K562 (cell line): ENCODE measurements around the gene GREB1. TPM values are rescaled to one million over a fixed set of nuclear protein-coding genes. Genes with fewer than 3 reads are reported as not detected.

Experiments used
- ATF7 ChIP-seq: fragments of 450-650 bp; IDR thresholded peaks from 2 replicates; pipeline ENCODE4 v1.7.1; 2014; ENCODE audit warnings: mild to moderate bottlenecking, moderate library complexity
- CEBPB ChIP-seq: fragments of 450-650 bp; IDR thresholded peaks from 2 replicates; pipeline ENCODE4 v1.6.1; 2016; ENCODE audit warnings: missing genetic modification characterization, missing compliant biosample characterization
- EP400 ChIP-seq: fragments of 450-650 bp; IDR thresholded peaks from 2 replicates; pipeline ENCODE4 v1.6.1; 2017; ENCODE audit warnings: antibody characterized with exemption, mild to moderate bottlenecking, moderate library complexity
- ETS2 ChIP-seq: IDR thresholded peaks from 2 replicates; pipeline ENCODE4 v1.6.1; 2016; ENCODE audit warnings: borderline replicate concordance, missing genetic modification characterization, mild to moderate bottlenecking, moderate library complexity, missing compliant biosample characterization; ENCODE audit not compliant: poor library complexity, severe bottlenecking
- GTF2E2 ChIP-seq: fragments of 200-800 bp; sonication (Bioruptor generic); IDR thresholded peaks from 2 replicates; pipeline ENCODE4 v1.6.1; 2016; ENCODE audit warnings: missing genetic modification characterization, missing compliant biosample characterization
- KDM1A ChIP-seq, 2 experiments: fragments of 450-650 bp; IDR thresholded peaks; 2 replicates each; pipeline ENCODE4 v1.6.1; 2016; ENCODE audit warnings: mild to moderate bottlenecking in 2 of 2
- L3MBTL2 ChIP-seq: fragments of 450-650 bp; IDR thresholded peaks from 2 replicates; pipeline ENCODE4 v1.6.1; 2016; ENCODE audit warnings: mild to moderate bottlenecking, moderate library complexity
- MBD2 ChIP-seq: sonication (generic); IDR thresholded peaks from 2 replicates; pipeline ENCODE4 v1.6.1; 2016; ENCODE audit warnings: low read depth, borderline replicate concordance
- MYC ChIP-seq, 2 experiments: fragments of 250-450 bp in 1 of 2; sonication (Bioruptor Pico) in 1 of 2; IDR thresholded peaks; 2 replicates each; pipeline versions ENCODE4 v1.5.1 to v1.6.1; 2012 to 2021; ENCODE audit warnings: low read depth in 2 of 2, borderline replicate concordance in 1 of 2, improper control_type of control experiment in 1 of 2, low read length in 1 of 2, mild to moderate bottlenecking in 1 of 2, moderate library complexity in 1 of 2
- PRPF4 ChIP-seq: fragments of 200-400 bp; formaldehyde crosslinking; IDR thresholded peaks from one replicate; pipeline ENCODE4 v1.6.1; 2017; ENCODE audit warnings: low read length, low read depth, mild to moderate bottlenecking; ENCODE audit not compliant: insufficient read depth, poor library complexity, severe bottlenecking
- TCF3 ChIP-seq: sonication (generic); formaldehyde crosslinking; IDR thresholded peaks from 2 replicates; pipeline ENCODE4 v1.4.0; 2020; ENCODE audit warnings: mild to moderate bottlenecking, missing genetic modification reagents
- TRIM24 ChIP-seq, 2 experiments: fragments of 450-650 bp; IDR thresholded peaks; 2 replicates each; pipeline ENCODE4 v1.6.1; 2016
- ZBTB7A ChIP-seq: IDR thresholded peaks from 2 replicates; pipeline ENCODE4 v1.6.1; 2011; ENCODE audit warnings: low read depth, mild to moderate bottlenecking, low read length, moderate library complexity, borderline replicate concordance; ENCODE audit not compliant: control insufficient read depth
- ZFP30 ChIP-seq: fragments of 250-450 bp; sonication (Bioruptor Pico); IDR thresholded peaks from 2 replicates; pipeline ENCODE4 v1.8.0; 2022; ENCODE audit warnings: moderate library complexity, mild to moderate bottlenecking, inconsistent platforms, borderline replicate concordance
- ZNF23 ChIP-seq: fragments of 250-450 bp; sonication (Bioruptor Pico); IDR thresholded peaks from 2 replicates; pipeline ENCODE4 v1.4.0; 2020; ENCODE audit warnings: mild to moderate bottlenecking
- ZNF551 ChIP-seq: fragments of 250-450 bp; sonication (Bioruptor Pico); IDR thresholded peaks from 2 replicates; pipeline ENCODE4 v1.5.0; 2021; ENCODE audit warnings: mild to moderate bottlenecking, moderate library complexity
- polyA plus RNA-seq, 8 experiments: library from polyadenylated mRNA; depleted of rRNA in 4 of 8; stranded (reverse) in 5 of 8; unstranded in 3 of 8; fragments of >200 nt; fragmentation: Nextera tagmentation in 2 of 8; fragmentation: Illumina TruSeq in 1 of 8; extraction: Ambion mirVana in 2 of 8; extraction: Trizol in 1 of 8; gene quantifications; 2 replicates each; pipeline versions ENCODE4 v1.2.1 to v1.2.3, GENCODE V29; 2011 to 2014; ENCODE audit warnings: inconsistent platforms in 1 of 8, missing spikeins in 1 of 8
- total RNA-seq, 7 experiments: library from RNA; depleted of rRNA in 6 of 7; stranded (reverse); fragments of >200 nt in 6 of 7; fragmentation: Illumina TruSeq in 2 of 7; extraction: Trizol in 2 of 7; gene quantifications; 2 replicates each; pipeline versions ENCODE4 v1.2.1 to v1.2.3, GENCODE V29; 2011 to 2021; ENCODE audit warnings: low replicate concordance in 1 of 7
- TF ChIP-seq, protein P1 (sequence below): sonication (generic); formaldehyde crosslinking; IDR thresholded peaks from 2 replicates; pipeline ENCODE4 v1.8.1; 2023; ENCODE audit warnings: mild to moderate bottlenecking, missing genetic modification reagents
- TF ChIP-seq, protein P2 (sequence below), 2 experiments: fragments of 450-650 bp; IDR thresholded peaks; 2 replicates each; pipeline ENCODE4 v1.6.1; 2016
- TF ChIP-seq, protein P3 (sequence below), 3 experiments: IDR thresholded peaks in 2 of 3; conservative IDR thresholded peaks in 1 of 3; 2 replicates each; pipeline ENCODE4 v1.5.1; 2011 to 2012; ENCODE audit warnings: low read length in 3 of 3, mild to moderate bottlenecking in 3 of 3, control low read depth in 2 of 3, improper control_type of control experiment in 1 of 3, inconsistent platforms in 1 of 3, low read depth in 1 of 3, mixed read lengths in 1 of 3, moderate library complexity in 1 of 3; ENCODE audit not compliant: insufficient read depth in 2 of 3
- TF ChIP-seq, protein P4 (sequence below): fragments of 450-650 bp; formaldehyde crosslinking; IDR thresholded peaks from 2 replicates; pipeline ENCODE4 v1.4.0; 2020; ENCODE audit warnings: mild to moderate bottlenecking, moderate library complexity

Gene GREB1
- total and polyA plus RNA-seq, 9 of the 15 experiments (the other 6 are each of a cell fraction or from before 2014, with no cell fraction given), result 0.04 to 0.86 (median 0.10) TPM; not detected in 1

DNA sequence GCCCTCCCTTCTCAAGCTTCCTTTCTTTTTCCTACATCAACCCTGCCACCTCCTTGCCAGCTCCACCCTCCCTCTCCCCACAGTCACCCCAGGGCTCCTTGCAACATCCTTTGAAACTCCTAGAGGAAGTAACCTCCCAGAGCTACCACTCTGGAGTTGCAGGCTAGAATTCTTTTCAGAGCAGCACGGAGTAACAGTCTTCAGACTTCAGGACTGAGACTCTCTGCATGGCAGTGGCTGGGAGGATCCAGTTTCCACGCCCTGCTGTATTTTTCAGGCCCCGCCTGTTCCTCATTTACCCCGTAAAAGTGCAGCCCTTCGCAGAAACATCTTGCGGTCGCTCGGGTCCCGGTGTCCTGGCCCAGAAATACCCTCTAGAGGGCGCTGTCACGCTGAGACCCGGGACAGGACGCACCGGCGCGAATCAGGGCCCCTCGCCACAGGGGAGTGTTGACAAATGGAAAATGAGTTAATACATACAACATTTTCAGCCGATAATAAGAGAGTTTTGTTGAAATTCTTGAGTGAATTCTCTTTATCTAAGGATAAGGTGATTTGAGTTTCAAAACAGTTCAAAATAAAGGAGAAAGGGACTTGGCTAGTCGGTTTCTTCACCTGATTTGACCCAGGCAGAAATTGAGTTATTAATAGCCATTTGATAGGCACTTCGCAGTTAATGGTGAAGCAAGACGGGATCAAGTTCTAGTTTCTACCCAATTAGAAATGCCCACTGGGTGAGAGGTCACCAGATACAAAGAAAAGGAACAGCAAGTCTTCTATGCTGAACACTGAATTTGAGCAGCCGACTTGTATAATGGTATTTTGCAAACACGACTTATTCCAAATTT is 154.6 kb downstream of the GREB1 start (continued):
- TF ChIP-seq EP400 (no peak), L3MBTL2 (0 out of 2 replicates have a peak, but pooled peaks have one; percentile 30), MBD2 (no peak), CEBPB (peak; percentile 26; the same call in 1 of the 2 replicates), GTF2E2 (tag) (no peak), KDM1A (IDR thresholded peaks at IDR 0.05) (no peak), ETS2 (tag) (no peak), TCF3 (no peak; the same call in 1 of the 2 replicates), MYC (IDR thresholded peaks at IDR 0.05; ENCODE audit: low read depth, low read length) (0 out of 2 replicates have a peak, but pooled peaks have one; percentile 40), MYC (CRISPR knock-in tag; IDR thresholded peaks at IDR 0.05; ENCODE audit: borderline replicate concordance, low read depth) (no peak), ZNF23 (CRISPR knock-in tag) (no peak), ZFP30 (CRISPR knock-in tag) (no peak), ZBTB7A (peak; percentile 76; the same call in 1 of the 2 replicates), TRIM24 (IDR thresholded peaks at IDR 0.05) (no peak), ZNF551 (CRISPR knock-in tag) (no peak), PRPF4 (no peak), ATF7 (peak; percentile 25; the same call in 1 of the 2 replicates)
- TF ChIP-seq, protein P1, sequence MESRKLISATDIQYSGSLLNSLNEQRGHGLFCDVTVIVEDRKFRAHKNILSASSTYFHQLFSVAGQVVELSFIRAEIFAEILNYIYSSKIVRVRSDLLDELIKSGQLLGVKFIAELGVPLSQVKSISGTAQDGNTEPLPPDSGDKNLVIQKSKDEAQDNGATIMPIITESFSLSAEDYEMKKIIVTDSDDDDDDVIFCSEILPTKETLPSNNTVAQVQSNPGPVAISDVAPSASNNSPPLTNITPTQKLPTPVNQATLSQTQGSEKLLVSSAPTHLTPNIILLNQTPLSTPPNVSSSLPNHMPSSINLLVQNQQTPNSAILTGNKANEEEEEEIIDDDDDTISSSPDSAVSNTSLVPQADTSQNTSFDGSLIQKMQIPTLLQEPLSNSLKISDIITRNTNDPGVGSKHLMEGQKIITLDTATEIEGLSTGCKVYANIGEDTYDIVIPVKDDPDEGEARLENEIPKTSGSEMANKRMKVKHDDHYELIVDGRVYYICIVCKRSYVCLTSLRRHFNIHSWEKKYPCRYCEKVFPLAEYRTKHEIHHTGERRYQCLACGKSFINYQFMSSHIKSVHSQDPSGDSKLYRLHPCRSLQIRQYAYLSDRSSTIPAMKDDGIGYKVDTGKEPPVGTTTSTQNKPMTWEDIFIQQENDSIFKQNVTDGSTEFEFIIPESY (CRISPR knock-in tag), result peak; percentile 61; the same call in 1 of the 2 replicates
- TF ChIP-seq, protein P2, sequence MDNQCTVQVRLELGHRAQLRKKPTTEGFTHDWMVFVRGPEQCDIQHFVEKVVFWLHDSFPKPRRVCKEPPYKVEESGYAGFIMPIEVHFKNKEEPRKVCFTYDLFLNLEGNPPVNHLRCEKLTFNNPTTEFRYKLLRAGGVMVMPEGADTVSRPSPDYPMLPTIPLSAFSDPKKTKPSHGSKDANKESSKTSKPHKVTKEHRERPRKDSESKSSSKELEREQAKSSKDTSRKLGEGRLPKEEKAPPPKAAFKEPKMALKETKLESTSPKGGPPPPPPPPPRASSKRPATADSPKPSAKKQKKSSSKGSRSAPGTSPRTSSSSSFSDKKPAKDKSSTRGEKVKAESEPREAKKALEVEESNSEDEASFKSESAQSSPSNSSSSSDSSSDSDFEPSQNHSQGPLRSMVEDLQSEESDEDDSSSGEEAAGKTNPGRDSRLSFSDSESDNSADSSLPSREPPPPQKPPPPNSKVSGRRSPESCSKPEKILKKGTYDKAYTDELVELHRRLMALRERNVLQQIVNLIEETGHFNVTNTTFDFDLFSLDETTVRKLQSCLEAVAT (IDR thresholded peaks at IDR 0.05), result 0 out of 4 replicates have a peak, but pooled peaks of 1 of the 2 experiments have one; percentile 39
- TF ChIP-seq, protein P3, sequence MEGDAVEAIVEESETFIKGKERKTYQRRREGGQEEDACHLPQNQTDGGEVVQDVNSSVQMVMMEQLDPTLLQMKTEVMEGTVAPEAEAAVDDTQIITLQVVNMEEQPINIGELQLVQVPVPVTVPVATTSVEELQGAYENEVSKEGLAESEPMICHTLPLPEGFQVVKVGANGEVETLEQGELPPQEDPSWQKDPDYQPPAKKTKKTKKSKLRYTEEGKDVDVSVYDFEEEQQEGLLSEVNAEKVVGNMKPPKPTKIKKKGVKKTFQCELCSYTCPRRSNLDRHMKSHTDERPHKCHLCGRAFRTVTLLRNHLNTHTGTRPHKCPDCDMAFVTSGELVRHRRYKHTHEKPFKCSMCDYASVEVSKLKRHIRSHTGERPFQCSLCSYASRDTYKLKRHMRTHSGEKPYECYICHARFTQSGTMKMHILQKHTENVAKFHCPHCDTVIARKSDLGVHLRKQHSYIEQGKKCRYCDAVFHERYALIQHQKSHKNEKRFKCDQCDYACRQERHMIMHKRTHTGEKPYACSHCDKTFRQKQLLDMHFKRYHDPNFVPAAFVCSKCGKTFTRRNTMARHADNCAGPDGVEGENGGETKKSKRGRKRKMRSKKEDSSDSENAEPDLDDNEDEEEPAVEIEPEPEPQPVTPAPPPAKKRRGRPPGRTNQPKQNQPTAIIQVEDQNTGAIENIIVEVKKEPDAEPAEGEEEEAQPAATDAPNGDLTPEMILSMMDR (IDR thresholded peaks at IDR 0.05 in 2 of 3, conservative IDR thresholded peaks at IDR 0.05 in 1 of 3; ENCODE audit: insufficient read depth in 2 of 3, low read depth in 1 of 3, low read length in 3 of 3), result peak; percentile 89 to 94 (median 93)
- TF ChIP-seq, protein P4, sequence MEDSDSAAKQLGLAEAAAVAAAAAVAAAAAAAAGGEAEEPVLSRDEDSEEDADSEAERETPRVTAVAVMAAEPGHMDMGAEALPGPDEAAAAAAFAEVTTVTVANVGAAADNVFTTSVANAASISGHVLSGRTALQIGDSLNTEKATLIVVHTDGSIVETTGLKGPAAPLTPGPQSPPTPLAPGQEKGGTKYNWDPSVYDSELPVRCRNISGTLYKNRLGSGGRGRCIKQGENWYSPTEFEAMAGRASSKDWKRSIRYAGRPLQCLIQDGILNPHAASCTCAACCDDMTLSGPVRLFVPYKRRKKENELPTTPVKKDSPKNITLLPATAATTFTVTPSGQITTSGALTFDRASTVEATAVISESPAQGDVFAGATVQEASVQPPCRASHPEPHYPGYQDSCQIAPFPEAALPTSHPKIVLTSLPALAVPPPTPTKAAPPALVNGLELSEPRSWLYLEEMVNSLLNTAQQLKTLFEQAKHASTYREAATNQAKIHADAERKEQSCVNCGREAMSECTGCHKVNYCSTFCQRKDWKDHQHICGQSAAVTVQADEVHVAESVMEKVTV, result peak; percentile 63
